Fibroblast of lung (primary cell): ENCODE data around the gene VWA3B.

Source experiments
- EZH2 ChIP-seq: IDR thresholded peaks from 2 replicates; pipeline ENCODE4 v1.5.1; 2012; ENCODE audit warnings: low read length, control low read depth, mild to moderate bottlenecking; ENCODE audit errors: missing control alignments
- TF ChIP-seq, protein P1 (sequence below), 2 donors: IDR thresholded peaks in 1 of 2; conservative IDR thresholded peaks in 1 of 2; 1 replicate in 1 of 2; 2 replicates in 1 of 2; pipeline ENCODE4 v1.5.1; 2011 to 2012; ENCODE audit warnings: low read length in 2 of 2, control low read depth in 1 of 2, inconsistent platforms in 1 of 2, low read depth in 1 of 2, mild to moderate bottlenecking in 1 of 2

DNA sequence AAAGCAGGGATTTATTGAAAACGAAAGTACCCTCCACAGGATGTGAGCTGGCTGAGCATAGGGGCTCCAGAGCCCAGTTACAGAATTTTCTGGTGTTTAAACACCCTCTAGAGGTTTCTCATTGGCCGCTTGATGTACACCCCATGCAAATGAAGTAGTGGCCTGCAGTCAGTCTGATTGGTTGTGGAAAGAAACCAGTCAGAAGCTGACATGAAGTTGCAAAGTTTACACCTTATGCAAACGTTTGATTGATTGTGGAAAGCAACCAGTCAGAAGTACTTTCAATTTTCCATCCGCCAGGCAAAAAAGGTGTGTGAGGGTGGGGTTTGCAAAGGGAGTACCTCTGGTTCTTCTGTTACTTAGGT, 62.3 kb downstream of the VWA3B start:
- TF ChIP-seq, protein P1, sequence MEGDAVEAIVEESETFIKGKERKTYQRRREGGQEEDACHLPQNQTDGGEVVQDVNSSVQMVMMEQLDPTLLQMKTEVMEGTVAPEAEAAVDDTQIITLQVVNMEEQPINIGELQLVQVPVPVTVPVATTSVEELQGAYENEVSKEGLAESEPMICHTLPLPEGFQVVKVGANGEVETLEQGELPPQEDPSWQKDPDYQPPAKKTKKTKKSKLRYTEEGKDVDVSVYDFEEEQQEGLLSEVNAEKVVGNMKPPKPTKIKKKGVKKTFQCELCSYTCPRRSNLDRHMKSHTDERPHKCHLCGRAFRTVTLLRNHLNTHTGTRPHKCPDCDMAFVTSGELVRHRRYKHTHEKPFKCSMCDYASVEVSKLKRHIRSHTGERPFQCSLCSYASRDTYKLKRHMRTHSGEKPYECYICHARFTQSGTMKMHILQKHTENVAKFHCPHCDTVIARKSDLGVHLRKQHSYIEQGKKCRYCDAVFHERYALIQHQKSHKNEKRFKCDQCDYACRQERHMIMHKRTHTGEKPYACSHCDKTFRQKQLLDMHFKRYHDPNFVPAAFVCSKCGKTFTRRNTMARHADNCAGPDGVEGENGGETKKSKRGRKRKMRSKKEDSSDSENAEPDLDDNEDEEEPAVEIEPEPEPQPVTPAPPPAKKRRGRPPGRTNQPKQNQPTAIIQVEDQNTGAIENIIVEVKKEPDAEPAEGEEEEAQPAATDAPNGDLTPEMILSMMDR (conservative IDR thresholded peaks at IDR 0.05 in 1 of 2, IDR thresholded peaks at IDR 0.05 in 1 of 2; ENCODE audit: low read depth in 1 of 2, low read length in 2 of 2) = peak; percentile 8
- no peak for TF ChIP-seq EZH2
